GM18907 (cell line): Measurements from ENCODE around the gene TMEM128.
"Not testable (repeated sequence)": the region's sequence is repeated elsewhere in the genome, so short reads cannot be mapped to it uniquely, and the experiment has no call there.

Experiments used
- ATAC-seq: cut with Tn5 transposase; IDR thresholded peaks from one replicate; pipeline ENCODE4 v1.9.1; 2021; ENCODE audit warnings: mild to moderate bottlenecking, moderate library complexity; ENCODE audit not compliant: unreplicated experiment

The TMEM128 gene

GRCh38 chr4:4202510-4202909, 45.5 kb downstream of the TMEM128 start:
- no peak for ATAC-seq

- ATAC-seq, result no peak
Measured at GRCh38 chr4:4200624-4201023, 47.4 kb downstream of the TMEM128 start.

GRCh38 chr4:4195354-4195753, 52.7 kb downstream of the TMEM128 start:
- ATAC-seq, result no peak

GRCh38 chr4:4188557-4188956, 59.5 kb downstream of the TMEM128 start:
- ATAC-seq, result not testable (repeated sequence)
